ENCODE data around the gene DESI1.
A peak's percentile ranks its signal among the peaks of the same experiment; 100 is the strongest.
"Not testable (repeated sequence)": the region's sequence is repeated elsewhere in the genome, so short reads cannot be mapped to it uniquely, and the experiment has no call there.

DESI1 gene

DNA sequence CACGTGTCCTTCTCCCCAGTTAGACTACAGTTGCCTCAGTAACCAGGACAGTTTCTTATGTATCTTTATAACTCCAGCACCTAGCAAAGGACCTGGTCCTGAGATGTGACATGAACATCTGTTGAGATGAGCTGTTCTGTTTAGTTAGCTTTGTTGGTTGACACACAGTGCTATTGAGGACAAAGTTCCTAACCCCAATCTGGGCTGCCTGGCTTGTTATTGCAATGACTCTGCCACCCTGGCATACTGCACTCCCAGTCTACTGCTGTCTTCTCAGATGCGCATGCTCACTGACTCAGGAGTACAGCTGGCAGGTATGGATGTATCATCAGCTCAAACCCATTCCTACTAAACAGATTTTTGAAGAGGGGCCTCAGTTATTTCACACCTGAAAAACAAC, 7.4 kb downstream of the DESI1 start:
- Histone ChIP-seq H3K9ac (ENCODE audit: low read depth, low read length) (no peak overlapping the region), H3K4me1 (ENCODE audit: insufficient read depth, low read length) (0 out of 2 replicates have a peak, but pooled peaks cover 6% of the 10 kb centered on the region), H3K9me3 (ENCODE audit: control insufficient read depth, insufficient read depth, low read length) (no peaks in the 10 kb centered on the region), H3K36me3 (ENCODE audit: insufficient read depth, low read length) (no peaks in the 10 kb centered on the region)

DNA sequence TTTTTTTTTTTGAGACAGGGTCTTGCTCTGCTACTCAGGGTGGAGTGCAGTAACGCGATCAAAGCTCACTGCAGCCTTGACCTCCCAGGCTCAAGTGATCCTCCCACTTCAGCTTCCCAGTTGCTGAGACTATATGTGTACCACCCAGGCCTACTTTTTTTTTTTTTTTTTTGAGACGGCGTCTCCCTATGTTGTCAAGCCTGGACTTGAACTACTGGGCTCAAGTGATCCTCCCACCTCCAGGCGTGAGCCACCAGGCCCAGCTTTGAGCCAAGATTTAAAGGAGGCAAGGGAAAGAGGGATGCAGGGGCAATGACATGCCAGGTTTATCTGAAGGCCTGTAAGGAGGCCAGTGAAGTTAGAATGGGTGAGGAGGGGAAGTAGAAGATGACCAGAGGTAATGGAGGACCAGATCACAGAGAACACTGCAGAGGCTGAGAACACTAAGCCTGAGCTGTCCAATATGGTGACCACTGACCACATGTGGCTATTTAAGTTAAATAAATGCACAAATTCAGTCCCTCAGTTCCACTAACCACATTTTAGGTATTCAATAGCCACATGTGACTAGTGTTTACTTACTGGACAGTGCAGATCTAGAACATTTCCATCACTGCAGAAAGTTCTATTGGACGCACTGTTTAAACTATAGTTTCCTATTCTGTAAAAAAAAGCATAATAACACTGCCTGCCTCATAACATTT, 8.1 kb downstream of the DESI1 start:
- Histone ChIP-seq H3K4me1 (ENCODE audit: insufficient read depth, low read length) (0 out of 2 replicates have a peak, but pooled peaks cover 6% of the 10 kb centered on the region), H3K9me3 (ENCODE audit: control insufficient read depth, insufficient read depth, low read length) (no peaks in the 10 kb centered on the region), H3K36me3 (ENCODE audit: insufficient read depth, low read length) (no peaks in the 10 kb centered on the region), H3K9ac (ENCODE audit: low read depth, low read length) (no peak overlapping the region)

DNA sequence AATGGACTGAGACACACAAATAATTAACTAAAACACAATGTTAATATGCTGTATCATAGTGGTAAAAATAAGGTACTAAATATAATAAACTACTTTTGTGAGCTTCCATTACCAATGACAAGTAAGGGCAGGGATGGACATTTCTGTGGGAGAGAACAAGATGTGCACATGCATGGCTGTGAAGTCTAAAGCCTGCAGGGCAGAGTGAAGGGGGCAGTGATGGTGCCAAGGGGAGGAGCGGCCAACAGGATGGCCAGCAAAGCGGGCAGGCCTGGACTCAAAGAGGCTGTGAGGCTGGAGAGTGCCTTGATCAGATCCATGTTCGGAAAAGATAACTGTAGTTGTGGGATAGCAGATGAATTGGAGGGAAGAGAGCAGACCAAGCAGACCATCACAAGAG, 12.5 kb downstream of the DESI1 start:
- Histone ChIP-seq H3K4me1 (ENCODE audit: insufficient read depth, low read length) (no peaks in the 10 kb centered on the region), H3K9me3 (ENCODE audit: control insufficient read depth, insufficient read depth, low read length) (no peaks in the 10 kb centered on the region), H3K9ac (ENCODE audit: low read depth, low read length) (no peak overlapping the region), H3K36me3 (ENCODE audit: insufficient read depth, low read length) (peaks cover 4% of the 10 kb centered on the region)

DNA sequence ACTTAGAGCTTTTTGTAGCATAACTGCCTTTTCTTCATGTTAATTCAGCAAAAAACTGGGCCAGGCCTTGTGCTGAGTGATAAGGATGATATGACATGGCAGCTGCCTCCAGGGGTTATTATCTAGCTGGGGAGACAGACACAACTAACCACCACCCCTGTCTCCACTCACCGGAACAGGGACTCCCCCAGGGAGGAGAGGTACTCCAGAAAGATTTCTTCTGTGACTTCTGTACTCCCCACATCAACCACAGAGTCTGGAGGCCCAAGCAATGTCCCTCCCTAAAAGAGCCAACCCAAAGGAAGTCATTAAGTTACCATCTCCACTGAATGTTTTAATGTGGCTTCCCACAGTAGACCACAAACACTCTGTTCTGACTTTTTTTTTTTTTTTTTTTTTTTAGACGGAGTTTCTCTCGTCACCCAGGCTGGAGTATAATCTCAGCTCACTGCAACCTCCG, 16.9 kb downstream of the DESI1 start:
- Histone ChIP-seq H3K9ac (ENCODE audit: low read depth, low read length) (no peak overlapping the region), H3K4me1 (ENCODE audit: insufficient read depth, low read length) (no peaks in the 10 kb centered on the region), H3K9me3 (ENCODE audit: control insufficient read depth, insufficient read depth, low read length) (no peaks in the 10 kb centered on the region), H3K36me3 (ENCODE audit: insufficient read depth, low read length) (peaks cover 4% of the 10 kb centered on the region)

DNA sequence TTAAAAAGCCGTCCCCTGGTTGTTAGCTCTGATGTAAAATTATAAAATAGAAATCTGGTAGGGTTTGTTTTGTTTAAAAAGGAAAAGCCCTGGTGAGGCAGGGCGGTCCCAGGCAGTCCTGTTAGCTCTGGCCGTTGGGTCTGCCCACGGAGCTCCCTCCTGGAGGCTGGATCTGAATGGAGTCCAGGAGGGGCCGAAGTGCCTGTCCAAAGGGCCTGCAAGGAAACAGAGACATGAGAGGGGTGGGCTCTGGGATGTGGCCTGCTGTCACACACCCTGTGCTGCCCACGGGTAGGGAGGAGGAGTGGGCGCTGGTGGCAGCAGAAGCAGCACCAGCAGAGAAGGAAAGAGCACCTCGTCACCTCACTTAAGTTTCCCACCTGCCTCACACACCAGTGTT, 19.9 kb downstream of the DESI1 start:
- Histone ChIP-seq H3K9ac (ENCODE audit: low read depth, low read length) (no peak overlapping the region), H3K9me3 (ENCODE audit: control insufficient read depth, insufficient read depth, low read length) (no peaks in the 10 kb centered on the region), H3K36me3 (ENCODE audit: insufficient read depth, low read length) (no peaks in the 10 kb centered on the region; the same call in none of the 2 replicates), H3K4me1 (ENCODE audit: insufficient read depth, low read length) (no peaks in the 10 kb centered on the region)

DNA sequence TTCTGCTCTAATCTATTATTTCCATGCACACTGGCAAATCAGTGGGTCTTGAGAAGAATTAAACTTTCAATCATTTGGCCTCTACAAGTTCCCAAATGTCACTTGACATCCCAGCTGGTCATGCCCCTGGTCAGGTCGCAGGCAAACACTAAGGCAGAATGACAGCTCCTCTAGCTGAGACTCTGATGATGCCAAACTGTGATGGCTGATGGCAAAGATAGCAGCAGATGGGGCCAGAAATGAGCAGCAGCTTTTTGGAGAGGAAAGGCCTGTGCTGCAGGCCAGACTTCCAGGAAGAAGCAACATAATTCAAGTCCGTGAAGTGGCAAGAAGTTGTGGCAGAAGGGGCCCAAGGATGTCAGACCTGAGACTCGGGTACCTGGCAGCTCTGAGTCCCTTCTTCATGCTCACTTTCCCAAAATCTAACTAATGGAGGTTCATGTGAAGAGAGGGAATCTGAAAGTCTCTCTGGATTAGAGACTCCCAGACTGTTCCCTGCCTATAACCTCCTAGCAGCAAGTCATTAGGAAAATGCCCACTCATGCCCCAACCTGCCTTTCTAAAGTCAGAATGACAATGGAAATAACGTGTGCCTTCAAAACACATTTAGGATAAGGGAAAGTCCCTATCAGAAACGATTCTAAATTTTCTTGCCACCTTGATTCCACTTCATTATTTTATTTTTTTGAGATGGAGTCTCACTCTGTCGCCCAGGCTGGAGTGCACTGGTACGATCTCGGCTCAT, 21.8 kb downstream of the DESI1 start:
- H3K9ac ChIP-seq (ENCODE audit: low read depth, low read length), result no peak overlapping the region
- H3K9me3 ChIP-seq (ENCODE audit: control insufficient read depth, insufficient read depth, low read length), result no peaks in the 10 kb centered on the region
- H3K36me3 ChIP-seq (ENCODE audit: insufficient read depth, low read length), result no peaks in the 10 kb centered on the region; the same call in 1 of the 2 replicates
- H3K4me1 ChIP-seq (ENCODE audit: insufficient read depth, low read length), result no peaks in the 10 kb centered on the region

DNA sequence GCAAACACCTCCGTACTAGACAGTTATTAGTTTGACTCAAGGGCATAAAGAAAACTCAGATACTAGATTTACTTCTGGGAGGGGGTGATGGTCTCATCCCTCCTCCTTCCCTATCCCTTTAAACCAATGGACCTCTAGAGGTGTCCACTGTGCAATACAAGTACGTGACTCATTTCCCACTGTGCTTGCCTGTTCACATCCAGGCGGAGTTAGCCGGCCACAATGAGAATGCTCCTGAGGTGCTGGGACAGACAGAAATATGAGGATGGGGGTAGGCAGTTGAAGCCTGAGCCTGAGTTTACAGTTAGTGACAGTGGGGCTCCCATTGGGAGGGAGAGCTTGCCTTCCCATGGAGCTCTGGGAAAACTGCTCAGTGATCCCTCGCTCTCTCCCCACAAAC, 22.8 kb downstream of the DESI1 start:
- H3K9ac ChIP-seq (ENCODE audit: low read depth, low read length), result no peak overlapping the region
- no peaks in the 10 kb centered on the region for H3K4me1 ChIP-seq (ENCODE audit: insufficient read depth, low read length)
- no peaks in the 10 kb centered on the region; the same call in 1 of the 2 replicates for H3K9me3 ChIP-seq (ENCODE audit: control insufficient read depth, insufficient read depth, low read length)
- no peaks in the 10 kb centered on the region; the same call in 1 of the 2 replicates for H3K36me3 ChIP-seq (ENCODE audit: insufficient read depth, low read length)

DNA sequence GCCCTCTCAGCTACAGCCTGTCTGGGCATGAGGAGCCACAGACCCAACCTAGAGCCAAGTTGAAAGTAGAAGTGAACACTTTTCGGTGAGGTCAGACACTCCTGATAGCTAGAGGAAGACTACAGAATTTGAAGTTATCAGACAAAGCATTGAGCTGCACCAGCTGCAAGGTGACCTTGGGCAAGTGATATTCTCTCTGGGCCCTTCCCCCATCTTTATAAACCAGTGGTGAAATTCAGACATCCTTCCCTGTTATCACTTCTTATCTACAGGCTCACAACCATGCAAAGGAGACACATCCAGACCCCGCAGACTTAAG, 23.2 kb downstream of the DESI1 start:
- Histone ChIP-seq H3K9ac (ENCODE audit: low read depth, low read length) (no peak overlapping the region), H3K9me3 (ENCODE audit: control insufficient read depth, insufficient read depth, low read length) (no peaks in the 10 kb centered on the region; the same call in 1 of the 2 replicates)

DNA sequence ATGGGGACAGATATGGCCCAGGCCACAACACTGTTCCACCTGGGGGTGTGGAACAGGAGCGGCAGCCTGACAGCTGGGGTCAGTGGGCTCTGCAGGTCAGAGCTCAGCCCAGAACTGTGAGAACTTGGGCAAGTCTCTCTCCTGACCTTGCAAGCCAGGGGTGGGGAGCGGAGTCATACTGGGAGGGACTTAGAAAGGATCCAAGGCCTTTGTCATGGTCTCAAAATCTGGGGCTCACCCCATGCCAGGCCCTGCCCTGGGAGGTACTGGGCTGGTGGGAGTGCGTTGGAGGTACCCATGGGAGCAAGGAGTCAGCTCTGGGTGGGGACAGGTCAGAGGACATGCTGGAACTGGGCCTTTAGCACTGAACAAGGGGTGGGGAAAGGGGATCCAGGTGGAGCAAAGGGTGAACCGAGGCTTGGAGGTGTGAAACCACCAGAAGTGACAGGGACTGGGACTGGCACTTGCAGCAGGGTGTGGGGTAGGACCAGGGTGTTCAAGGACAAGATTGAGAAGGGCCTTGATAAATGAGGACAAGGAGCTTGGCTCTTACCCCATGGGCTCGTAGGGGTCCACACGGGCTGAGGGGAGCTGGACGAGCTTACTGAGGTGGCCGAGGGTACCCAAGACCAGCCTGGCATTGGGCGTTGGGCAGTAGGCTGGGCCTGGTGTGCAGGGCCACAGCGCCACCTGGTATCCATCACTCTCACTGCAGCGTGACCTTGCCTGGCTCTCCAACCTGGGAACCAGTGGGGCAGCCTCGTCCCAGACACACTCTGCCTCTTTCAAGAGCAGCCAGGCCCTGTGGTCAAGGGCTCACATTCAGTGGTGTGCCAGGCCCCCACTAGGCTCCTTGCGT, 23.8 kb downstream of the DESI1 start:
- no peaks in the 10 kb centered on the region for H3K36me3 ChIP-seq (ENCODE audit: insufficient read depth, low read length)
- H3K9ac ChIP-seq (ENCODE audit: low read depth, low read length), result no peak overlapping the region
- no peaks in the 10 kb centered on the region for H3K4me1 ChIP-seq (ENCODE audit: insufficient read depth, low read length)
- no peaks in the 10 kb centered on the region; the same call in 1 of the 2 replicates for H3K9me3 ChIP-seq (ENCODE audit: control insufficient read depth, insufficient read depth, low read length)

More for the DNA sequence above, 23.2 kb downstream of the DESI1 start:
- H3K4me1 ChIP-seq (ENCODE audit: insufficient read depth, low read length), result no peaks in the 10 kb centered on the region
- H3K36me3 ChIP-seq (ENCODE audit: insufficient read depth, low read length), result no peaks in the 10 kb centered on the region; the same call in 1 of the 2 replicates

DNA sequence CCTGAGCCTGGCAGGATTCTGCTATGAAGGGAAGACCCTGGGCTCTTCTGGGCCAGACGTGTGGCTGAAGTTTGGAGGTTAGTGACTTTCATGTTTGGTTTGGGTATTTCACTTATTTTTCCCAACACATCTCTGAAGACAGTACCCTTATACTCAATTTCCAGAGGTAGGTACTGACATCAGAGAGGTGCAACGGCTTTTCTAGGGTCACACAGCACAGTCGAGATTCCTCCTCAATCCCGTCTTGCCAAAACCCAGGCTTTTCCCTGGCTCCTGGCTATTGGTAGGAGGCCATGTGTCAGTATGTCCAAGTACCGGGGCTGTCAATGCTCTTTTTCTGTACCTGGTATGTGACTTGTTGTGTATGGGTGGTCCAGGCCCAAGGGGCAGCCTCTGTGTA, 25.1 kb downstream of the DESI1 start:
- H3K9me3 ChIP-seq (ENCODE audit: control insufficient read depth, insufficient read depth, low read length), result no peaks in the 10 kb centered on the region; the same call in 1 of the 2 replicates
- H3K9ac ChIP-seq (ENCODE audit: low read depth, low read length), result no peak overlapping the region
- H3K4me1 ChIP-seq (ENCODE audit: insufficient read depth, low read length), result no peaks in the 10 kb centered on the region
- H3K36me3 ChIP-seq (ENCODE audit: insufficient read depth, low read length), result no peaks in the 10 kb centered on the region

DNA sequence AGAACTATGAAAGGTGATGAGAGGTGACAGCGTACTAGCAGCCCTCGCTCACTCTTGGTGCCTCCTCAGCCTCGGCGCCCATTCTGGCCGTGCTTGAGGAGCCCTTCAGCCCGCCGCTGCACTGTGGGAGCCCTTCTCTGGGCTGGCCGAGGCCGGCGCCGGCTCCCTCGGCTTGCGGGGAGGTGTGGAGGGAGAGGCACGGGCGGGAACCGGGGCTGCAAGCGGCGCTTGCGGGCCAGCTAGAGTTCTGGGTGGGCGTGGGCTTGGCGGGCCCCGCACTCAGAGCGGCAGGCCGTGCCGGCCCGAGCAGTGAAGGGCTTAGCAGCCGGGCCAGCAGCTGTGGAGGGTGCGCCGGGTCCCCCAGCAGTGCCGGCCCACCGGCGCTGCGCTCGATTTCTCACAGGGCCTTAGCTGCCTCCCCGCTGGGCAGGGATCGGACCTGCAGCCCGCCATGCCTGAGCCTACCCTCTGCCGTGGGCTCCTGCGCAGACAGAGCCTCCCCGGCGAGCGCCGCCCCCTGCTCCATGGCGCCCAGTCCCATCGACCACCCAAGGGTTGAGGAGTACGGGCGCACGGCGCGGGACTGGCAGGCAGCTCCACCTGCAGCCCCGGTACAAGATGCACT, 27.4 kb downstream of the DESI1 start:
- not testable (repeated sequence) for H3K4me1 ChIP-seq (ENCODE audit: insufficient read depth, low read length); H3K9me3 ChIP-seq (ENCODE audit: control insufficient read depth, insufficient read depth, low read length); H3K36me3 ChIP-seq (ENCODE audit: insufficient read depth, low read length); H3K9ac ChIP-seq (ENCODE audit: low read depth, low read length)

DNA sequence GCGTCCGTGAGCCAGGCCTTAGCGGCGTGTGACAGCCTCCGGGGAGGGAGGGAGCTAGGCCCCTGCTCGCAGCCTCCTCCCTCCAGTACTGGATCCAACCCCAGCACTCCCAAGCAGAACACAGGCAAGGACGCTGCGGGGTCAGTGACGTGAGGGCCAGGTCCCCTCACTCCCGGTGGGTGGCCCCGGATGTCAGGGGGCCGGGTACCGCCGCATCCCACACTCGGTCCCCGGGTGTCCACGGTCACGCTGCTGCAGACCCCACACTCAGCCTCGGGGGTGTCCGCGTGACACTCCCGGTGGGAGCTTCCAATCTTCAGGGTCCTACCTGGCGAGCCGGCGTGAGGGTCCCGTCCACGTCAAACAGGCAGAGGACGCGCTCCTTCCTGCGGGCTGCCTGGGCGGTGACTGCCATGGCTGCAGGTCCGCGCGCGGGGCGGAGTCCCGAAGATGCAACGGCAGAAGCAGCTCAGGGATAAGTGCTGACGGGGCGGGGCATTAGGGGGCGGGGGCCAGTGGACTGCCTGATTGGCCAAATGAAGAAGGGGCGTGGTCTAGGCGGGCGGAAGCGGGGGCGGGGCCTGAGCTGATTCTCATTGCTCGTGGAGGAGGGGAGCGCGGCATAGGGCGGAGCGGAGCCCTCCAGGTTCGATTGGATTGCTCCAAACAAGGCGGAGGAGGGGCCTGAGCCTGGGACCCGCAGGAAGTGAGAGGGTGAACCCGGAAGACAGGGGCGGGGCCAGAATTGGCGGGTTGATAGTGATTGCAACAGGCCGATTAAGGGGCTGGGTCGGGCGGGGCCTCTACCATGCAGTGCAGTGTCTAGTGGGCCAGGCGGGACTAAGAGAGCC, 31.2 kb downstream of the DESI1 start, which contains the start of gene PMM1:
TSS of gene PMM1 (minus strand) at position 450 of the 851 bp plus-strand sequence. CDS start at position 415, 35 bp downstream.
- no peaks in the 10 kb centered on the region; the same call in 1 of the 2 replicates for H3K9me3 ChIP-seq (ENCODE audit: control insufficient read depth, insufficient read depth, low read length)
- peak within 1 kb of the TSS; percentile 84 for H3K9ac ChIP-seq (ENCODE audit: low read depth, low read length)
- H3K36me3 ChIP-seq (ENCODE audit: insufficient read depth, low read length), result no peaks in the 10 kb centered on the region
- peaks cover 5% of the 10 kb centered on the region; the same call in 1 of the 2 replicates for H3K4me1 ChIP-seq (ENCODE audit: insufficient read depth, low read length)

DNA sequence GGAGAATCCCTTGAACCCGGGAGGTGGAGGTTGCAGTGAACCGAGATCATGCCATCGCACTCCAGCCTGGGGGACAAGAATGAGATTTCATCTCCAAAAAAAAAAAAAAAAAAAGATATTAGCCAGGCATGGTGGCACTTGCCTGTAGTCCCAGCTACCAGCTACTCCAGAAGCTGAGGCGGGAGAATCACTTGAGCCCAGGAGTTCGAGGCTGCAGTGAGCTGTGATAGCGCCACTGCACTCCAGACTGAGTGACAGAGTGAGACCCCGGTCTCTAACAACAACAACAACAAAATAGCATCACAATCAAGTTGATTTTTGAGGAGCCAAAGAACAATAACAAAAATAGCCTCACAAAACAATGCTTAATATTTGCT, 33.5 kb downstream of the DESI1 start:
- Histone ChIP-seq H3K9ac (ENCODE audit: low read depth, low read length) (no peak overlapping the region), H3K9me3 (ENCODE audit: control insufficient read depth, insufficient read depth, low read length) (no peaks in the 10 kb centered on the region), H3K36me3 (ENCODE audit: insufficient read depth, low read length) (no peaks in the 10 kb centered on the region), H3K4me1 (ENCODE audit: insufficient read depth, low read length) (peaks cover 5% of the 10 kb centered on the region; the same call in 1 of the 2 replicates)

Measured in ES-I3 (cell line).